GM12801 (cell line): ENCODE measurements around the gene HOXD12.

ENCODE experiments used
- CTCF ChIP-seq: IDR thresholded peaks from one replicate; pipeline ENCODE4 v1.5.1; 2011; ENCODE audit warnings: control low read depth; ENCODE audit not compliant: insufficient read length; ENCODE audit errors: extremely low read depth

Gene HOXD12

GRCh38 chr2:176120364-176121189 lies 21.0 kb downstream of the HOXD12 start:
- TF ChIP-seq CTCF, result no peak

- no peak for TF ChIP-seq CTCF
Observed at GRCh38 chr2:176121190-176122051, 21.8 kb downstream of the HOXD12 start.

GRCh38 chr2:176122052-176122682 lies 22.6 kb downstream of the HOXD12 start:
- TF ChIP-seq CTCF, result no peak

DNA sequence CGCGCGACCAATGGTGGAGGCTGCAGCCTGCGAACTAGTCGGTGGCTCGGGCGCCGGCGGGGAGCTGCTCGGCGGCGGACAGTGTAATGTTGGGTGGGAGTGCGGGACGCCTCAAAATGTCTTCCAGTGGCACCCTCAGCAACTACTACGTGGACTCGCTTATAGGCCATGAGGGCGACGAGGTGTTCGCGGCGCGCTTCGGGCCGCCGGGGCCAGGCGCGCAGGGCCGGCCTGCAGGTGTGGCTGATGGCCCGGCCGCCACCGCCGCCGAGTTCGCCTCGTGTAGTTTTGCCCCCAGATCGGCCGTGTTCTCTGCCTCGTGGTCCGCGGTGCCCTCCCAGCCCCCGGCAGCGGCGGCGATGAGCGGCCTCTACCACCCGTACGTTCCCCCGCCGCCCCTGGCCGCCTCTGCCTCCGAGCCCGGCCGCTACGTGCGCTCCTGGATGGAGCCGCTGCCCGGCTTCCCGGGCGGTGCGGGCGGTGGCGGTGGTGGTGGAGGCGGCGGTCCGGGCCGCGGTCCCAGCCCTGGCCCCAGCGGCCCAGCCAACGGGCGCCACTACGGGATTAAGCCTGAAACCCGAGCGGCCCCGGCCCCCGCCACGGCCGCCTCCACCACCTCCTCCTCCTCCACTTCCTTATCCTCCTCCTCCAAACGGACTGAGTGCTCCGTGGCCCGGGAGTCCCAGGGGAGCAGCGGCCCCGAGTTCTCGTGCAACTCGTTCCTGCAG lies 23.3 kb downstream of the HOXD12 start, which contains the start of gene HOXD9:
HOXD9 (plus strand) TSS at position 37 of the 728 bp plus-strand sequence; CDS start at position 87, 50 bp downstream.
- no peak for TF ChIP-seq CTCF

GRCh38 chr2:176123411-176124109 lies 24.0 kb downstream of the HOXD12 start:
- no peak for TF ChIP-seq CTCF

GRCh38 chr2:176124110-176124946 lies 24.7 kb downstream of the HOXD12 start:
- no peak for TF ChIP-seq CTCF
